HG03280 (cell line): ENCODE data around the gene EIF2B5.
"Not testable (repeated sequence)": the region's sequence is repeated elsewhere in the genome, so short reads cannot be mapped to it uniquely, and the experiment has no call there.

Experiments
- ATAC-seq: cut with Tn5 transposase; IDR thresholded peaks from one replicate; pipeline ENCODE4 v1.9.1; 2021; ENCODE audit warnings: mild to moderate bottlenecking, moderate library complexity; ENCODE audit not compliant: unreplicated experiment

The EIF2B5 gene

DNA sequence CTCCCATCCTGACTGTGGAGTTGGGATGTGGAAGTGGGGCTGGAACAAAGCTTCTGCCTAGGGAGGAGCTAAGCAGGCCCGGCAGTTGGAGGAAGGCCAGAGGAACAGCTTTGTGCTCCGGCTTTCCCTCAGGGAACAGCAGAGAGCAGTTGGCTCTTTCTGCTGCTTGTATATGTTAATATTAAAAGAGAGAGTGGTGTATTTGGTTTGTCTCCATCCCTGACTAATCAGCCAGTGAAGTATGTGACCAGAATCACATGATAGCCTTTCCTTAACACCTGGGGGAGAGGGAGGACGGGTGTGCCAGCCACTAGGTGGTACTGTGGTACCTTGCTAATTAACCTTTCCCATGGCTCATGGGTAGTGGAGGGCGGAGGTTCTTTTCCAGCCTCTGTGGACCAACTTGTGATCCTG is 10.0 kb downstream of the EIF2B5 start:
- no peak for ATAC-seq

DNA sequence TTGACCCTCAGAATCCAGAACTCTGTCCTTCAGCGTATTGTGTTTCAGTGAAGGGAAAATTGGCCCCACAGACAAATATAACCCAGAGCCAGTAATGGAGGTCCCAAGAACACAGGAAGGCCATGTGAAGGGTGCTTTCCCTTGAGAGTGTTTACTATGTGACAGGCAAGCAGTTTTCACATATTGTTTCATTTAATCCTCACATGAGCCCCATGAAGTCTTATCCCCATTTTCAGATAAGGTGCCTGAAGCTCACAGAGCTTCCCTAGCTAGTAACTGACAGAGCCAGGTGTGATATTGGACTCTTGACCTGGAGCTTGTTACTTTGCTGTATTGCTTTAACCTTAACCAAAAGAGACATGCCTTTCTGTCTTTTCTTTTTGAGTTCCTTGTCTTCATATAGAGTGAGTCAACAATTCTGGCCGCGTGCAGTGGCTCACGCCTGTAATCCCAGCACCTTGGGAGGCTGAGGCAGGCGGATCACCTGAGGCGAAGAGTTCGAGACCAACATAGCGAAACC is 10.7 kb downstream of the EIF2B5 start:
- ATAC-seq: no peak

DNA sequence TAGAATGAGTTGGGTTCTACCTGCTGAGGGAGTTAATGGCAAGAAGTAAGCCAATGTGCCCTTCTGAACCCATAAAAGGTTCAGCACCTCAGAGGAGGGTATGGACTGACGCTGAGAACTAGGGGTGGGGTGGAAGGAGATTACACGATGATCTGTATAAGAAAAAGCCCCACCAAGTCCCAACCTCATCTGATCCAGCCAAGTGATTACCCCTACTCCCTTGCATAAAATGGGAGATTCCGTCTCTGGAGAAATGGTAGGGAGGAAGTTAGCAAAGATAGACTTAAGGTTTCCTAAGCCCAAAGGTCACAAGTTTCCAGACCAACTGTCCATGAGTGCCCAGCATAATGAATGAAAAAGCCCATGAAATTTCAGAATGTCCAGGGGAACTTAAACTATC is 12.9 kb downstream of the EIF2B5 start:
- no peak for ATAC-seq

DNA sequence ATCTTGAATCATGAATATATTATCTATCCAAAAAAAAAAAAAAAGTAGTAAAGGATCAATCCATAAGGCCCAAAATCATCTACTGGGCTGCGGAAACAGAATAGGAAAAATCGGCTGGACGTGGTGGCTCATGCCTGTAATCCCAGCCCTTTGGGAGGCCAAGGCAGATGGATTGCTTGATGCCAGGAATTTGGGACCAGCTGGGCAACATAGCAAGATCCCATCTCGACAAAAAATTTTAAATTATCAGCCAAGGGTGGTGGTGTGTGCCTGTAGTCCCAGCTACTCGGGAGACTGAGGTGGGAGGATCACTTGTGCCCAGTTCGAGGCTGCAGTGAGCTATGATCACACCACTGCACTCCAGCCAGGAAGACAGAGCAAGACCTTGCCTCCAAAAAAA is 14.0 kb downstream of the EIF2B5 start:
- ATAC-seq: no peak

DNA sequence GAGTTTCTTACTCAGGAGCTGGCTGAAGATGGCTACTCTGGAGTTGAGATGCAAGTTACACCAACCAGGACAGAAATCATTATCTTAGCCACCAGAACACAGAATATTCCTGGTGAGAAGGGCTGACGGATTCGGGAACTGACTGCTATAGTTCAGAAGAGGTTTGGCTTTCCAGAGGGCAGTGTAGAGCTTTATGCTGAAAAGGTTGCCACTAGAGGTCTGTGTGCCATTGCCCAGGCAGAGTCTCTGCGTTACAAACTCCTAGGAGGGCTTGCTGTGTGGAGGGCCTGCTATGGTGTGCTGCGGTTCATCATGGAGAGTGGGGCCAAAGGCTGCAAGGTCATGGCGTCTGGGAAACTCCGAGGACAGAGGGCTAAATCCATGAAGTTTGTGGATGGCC is 14.6 kb downstream of the EIF2B5 start:
- not testable (repeated sequence) for ATAC-seq

DNA sequence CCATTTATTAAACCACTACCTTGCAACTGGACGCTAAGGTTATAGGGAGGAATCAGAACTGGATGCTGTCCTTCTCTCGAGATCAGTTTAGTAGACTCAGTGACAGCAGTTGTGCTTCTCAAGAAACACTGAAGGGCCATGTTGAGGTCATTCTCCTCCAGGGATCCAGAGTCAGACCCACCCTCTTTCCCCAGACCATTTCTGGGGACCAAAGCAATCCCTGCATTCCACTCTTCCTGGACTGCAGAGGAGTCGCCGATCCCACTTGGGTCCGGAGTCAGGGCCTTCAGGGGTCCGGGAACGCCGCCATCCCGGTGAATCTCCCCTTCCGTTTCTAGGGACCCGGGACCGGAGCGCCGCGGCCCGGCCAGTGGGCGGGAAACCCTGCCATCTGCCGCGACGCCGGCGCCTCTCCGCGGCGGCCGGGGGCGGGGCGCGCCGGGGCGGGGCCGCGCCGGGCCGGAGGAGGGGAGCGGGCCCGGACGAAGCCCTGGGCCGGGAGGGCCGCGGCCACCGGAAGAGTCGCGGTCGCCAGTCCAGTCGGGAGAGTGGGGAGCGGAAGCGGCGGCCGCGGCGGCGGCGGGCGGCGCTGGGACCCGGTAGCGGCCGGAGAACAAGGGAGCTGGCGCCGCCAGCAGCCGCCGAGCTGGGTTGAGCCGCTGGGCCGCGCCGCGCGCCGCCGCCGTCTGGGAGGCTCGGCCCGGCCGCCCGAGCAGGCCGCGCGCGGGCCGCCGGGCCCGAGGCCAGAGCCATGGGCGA is 19.9 kb downstream of the EIF2B5 start, which contains the start of gene DVL3:
TSS of gene DVL3 (plus strand) at position 493 of the 759 bp plus-strand sequence. CDS start at position 752, 259 bp downstream.
- ATAC-seq: peak; percentile 82

DNA sequence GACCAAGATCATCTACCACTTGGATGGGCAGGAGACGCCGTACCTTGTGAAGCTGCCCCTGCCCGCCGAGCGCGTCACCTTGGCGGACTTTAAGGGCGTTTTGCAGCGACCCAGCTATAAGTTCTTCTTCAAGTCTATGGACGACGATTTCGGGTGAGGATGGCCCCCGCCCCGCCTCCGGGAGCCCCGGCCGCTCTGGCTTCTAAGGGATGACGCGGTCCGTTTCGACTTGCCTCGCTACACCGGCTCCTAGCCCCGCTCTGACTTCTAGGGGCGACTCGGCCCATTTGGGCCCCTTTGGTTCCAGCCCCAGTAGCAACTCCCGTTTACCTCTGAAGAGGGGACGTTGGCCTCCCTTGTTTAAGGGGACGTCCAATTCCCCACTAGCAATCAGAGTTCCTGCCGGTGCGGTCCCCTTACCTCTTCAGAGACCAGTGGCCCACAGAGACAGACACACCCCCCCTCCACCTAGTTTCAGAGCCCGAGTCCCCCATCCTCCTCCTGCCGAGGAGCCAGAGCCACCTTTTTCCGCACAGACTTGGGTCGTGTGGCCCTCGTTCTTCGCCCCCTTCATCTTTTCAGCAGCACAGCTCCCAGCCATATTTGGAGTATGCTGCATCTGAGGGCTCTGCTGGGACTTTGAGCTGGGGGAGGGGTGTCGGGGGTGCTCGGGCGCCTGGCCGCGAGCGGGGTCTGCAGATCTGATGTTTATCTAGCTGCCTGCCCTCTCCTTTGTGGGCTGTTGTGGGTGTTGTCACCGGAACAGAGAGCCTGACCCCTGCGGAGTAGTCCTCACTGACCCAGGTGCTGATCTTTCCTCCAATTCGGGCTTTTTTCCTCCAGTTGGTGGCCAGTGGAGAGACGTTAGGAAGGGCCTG is 20.7 kb downstream of the EIF2B5 start:
- ATAC-seq: peak; percentile 33

DNA sequence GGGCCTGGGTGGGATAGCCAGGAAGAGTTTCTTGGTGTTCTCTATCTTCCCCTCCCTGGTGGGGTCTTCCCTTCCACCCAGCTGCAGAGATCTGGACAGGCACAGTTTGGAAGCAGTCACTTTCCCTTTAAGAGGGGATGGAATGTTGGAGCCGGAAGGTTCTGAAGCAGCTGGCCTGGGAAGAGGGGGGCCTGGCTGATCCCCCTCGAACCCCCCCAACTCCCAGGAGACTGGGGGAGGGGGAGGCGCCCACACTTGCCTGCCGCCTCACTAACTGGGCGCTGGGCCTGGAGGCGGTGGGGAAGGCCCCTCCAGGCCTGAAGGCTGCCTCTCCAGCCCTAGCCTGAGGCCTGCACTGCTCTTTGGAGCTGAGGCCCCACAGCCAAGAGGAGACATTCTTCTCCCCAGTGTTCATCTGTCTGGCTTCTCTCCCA is 21.4 kb downstream of the EIF2B5 start:
- no peak for ATAC-seq

DNA sequence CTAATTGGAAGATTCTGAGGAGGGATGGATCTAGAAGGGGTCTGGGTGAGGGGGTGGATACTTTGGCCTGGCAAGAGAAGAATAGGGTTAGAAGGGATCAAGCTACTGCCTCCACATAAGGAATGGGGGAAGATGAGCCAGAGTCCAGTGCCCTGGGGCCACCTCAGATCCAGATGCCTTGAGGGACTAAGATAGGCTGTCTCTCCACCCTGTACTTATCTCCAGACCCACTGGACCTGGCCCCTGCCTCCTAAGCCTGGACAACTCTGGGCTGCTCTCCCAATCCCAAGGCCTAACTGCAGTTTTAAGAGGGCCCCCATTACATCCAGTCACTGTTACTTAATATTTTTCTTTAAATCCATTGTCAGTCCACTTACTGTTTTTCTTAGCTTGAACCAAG is 22.0 kb downstream of the EIF2B5 start:
- no peak for ATAC-seq

DNA sequence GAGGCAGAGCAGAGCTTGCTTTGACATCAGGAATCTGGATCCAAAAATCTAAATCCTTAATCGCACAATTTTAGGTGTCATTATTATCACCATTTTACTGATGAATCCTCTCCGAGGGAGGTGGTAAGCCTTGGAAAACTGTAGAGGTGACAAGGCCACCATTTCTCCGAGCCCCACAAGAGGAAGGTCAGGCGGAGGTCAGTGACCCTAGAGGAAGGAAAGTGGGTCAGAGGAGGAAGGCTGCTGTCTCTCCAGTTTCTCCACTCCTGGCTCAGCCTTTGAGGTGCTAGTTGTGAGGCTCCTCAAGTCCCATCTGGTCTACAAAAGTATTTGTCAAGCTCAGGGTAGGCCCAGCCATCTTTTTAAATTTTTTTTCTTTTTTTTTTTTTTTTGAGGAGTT is 23.2 kb downstream of the EIF2B5 start:
- ATAC-seq: no peak

DNA sequence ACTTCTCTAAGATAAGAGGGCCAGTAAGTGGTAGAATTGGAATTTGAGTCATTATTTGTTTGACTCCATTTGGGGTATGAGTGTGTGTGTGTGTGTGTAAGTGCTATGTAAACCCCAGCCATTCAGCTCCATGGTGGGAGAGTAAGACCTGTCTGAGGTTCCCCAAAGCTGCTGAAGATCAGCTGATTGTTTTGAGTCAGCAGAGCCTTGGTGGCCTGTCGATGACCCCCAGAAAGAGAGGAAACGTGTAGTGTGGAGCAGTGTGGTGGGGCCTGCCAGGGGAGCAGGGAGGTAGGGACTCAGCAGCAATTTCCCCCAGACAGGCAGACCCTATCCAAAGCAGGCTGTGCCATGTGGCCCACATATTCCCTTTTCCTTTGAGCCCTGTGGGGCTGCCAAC is 25.3 kb downstream of the EIF2B5 start:
- ATAC-seq: no peak

DNA sequence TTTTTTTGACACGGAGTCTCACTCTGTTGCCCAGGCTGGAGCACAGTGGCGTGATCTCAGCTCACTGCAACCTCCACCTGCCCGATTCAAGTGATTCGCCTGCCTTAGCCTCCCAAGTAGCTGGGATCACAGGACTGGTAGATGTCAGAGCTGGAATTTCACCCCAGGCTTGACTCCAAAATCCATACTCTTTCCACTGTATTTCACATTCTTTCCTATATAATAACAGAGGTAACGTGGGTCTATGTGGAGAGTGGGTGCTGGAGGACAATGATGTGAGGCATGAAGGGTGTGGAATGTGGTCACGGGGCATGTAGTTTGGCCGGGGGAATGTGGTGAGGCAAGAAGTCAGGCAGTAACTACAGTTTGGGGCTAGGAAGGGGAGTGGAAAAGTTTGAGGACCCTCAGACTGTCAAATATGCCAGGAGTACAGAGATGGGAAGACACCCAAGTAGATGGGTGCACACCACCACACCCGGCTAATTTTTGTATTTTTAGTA is 27.5 kb downstream of the EIF2B5 start:
- ATAC-seq: not testable (repeated sequence)

DNA sequence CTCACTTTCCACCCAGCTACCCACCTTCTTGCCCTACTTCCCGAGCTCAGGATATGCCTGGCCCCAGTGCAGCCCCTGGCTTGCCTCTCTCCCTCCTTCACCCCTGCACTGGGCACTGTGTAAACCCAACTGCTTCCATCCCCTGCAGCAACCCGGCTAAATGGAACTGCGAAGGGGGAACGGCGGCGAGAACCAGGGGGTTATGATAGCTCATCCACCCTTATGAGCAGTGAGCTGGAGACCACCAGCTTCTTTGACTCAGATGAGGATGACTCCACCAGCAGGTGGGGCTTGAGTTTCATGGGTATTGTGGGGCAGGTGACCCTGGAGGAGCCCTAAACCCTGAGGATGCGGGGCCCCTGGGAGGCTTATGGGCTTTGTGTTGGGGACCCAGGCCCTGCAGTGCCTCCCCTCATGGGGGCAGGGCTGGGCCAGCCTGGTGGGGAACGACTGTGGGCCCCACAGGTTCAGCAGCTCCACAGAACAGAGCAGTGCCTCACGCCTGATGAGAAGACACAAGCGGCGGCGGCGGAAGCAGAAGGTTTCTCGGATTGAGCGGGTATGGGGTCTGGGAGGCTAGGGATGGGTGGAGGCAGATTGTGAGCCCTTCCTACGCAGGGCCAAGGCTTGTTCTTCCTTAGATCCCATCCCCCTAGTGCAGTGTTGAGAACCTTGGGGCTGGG is 29.6 kb downstream of the EIF2B5 start:
- ATAC-seq: no peak

DNA sequence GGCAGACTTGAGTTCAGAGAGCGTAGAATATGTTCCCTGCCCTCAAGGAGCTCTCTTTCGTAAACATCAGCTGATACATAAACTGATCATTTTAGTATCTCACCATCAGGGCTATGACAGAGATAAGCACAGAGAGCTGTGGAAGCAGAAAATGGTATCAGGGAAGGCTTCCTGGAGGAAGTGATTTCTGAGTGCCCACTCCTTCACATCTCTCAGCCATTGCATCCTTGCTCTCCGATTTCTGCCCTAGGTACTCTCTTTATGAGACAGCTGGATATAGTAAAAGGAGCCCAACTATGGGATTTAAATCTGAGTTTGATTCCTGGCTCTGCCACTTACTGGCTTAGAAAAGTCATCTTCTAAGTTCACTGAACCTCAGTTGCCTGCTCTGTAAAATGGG is 30.4 kb downstream of the EIF2B5 start:
- ATAC-seq: no peak

DNA sequence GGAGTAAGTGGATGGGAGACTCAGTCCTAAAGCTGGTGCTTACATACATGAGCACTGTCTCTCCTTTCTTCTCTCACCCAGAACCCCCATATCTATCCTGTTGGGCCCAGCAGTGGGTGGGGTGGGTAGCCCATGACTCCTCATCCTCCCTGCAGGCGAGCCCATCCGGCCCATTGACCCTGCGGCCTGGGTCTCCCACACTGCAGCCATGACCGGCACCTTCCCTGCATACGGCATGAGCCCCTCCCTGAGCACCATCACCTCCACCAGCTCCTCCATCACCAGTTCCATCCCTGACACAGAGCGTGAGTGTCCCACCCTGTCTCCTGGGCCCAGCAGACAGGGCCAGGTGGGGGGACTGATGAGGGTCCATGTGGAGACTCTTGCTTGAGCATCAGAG is 31.5 kb downstream of the EIF2B5 start:
- no peak for ATAC-seq

DNA sequence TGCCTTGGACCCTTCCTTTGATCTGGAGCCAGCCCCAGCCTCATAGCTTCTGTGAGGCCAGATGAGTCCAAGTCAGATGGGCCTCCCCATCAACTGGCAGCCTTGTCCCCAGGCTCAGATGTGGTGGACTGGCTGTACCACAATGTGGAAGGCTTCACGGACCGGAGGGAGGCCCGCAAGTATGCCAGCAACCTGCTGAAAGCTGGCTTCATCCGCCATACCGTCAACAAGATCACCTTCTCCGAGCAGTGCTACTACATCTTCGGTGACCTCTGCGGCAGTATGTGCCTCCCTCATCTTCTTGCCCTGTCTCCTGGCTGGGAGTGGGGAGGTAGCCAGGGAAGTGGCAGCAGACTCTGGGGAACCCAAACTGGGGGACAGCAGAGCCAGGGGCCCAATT is 32.6 kb downstream of the EIF2B5 start:
- no peak for ATAC-seq

DNA sequence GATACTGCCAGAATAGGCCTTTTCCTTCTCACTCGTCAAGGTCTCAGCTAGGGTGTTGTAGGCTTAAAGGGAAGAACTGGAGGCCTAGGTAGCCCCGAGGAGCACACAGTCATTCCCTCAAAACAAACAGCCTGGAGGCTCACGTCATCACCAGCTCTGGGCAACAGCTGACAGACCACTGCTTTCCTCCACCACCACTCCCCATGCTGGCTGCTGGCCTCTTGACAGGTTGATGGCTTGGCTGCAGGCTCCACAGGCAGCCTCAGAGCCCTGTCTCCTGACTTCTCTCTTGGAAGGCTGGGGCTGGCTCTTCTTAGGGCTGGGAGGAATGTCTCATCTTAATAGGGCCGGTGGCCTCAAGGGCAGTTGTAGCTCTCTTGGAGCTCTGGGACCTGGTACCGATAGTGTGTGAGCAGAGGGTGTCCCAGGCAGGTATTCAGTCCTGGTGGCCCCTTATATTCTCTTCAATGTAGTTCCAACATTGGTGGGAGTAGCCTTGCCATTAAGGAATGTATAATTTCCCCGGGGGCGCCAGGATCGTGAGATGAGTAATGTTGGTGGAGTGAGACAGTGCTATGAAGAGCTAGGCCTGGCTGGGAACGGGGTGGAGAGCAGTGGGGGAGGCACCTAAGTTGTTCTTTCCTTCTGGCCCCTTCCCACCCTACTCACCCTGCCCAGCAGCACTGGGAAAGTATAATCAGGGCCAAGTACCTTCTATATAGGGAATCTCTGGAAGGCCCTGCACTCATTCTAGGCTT is 33.4 kb downstream of the EIF2B5 start:
- no peak for ATAC-seq

DNA sequence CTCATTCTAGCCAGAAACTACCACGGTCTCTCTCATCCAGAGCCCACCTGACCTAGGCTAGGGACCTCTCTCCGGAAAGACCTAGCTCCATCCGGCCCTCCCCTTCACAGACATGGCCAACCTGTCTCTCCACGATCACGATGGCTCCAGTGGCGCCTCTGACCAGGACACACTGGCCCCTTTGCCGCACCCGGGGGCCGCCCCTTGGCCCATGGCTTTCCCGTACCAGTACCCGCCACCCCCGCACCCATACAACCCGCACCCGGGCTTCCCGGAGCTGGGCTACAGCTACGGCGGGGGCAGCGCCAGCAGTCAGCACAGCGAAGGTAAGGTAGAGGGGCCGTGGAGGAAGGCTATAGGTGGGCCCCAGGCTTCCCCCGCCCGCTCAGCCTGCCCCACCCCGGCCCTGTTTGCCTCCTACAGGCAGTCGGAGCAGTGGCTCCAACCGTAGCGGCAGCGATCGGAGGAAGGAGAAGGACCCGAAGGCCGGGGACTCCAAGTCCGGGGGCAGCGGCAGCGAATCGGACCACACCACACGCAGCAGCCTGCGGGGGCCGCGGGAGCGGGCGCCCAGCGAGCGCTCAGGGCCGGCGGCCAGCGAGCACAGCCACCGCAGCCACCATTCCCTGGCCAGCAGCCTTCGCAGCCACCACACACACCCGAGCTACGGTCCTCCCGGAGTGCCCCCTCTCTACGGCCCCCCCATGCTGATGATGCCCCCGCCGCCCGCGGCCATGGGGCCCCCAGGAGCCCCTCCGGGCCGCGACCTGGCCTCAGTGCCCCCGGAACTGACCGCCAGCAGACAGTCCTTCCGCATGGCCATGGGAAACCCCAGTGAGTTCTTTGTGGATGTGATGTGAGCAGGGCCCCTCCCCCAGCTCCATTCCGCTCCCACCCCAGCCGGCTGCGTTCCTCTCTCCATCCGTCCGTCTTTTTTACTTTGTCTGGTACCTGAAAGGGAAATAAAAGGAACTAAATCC is 35.0 kb downstream of the EIF2B5 start:
- ATAC-seq: no peak

DNA sequence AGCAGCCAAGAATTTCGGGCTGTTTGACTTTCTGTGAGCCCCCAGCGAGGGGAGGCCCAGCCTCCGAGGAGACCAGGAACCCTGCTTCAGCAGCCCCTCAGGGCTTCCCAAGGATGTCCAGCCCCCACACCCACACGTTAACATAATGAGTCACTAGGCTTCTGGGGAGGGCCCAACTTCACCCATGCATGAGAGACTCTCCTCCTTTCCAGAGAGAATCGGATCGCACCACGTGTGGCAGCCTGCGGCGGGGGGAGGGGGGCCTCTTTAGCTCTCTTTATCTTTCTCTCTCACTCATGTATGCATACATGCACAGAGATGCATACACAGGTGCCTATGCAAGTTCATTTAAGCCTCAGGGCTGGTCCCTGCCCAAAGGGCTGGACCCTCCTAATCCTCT is 36.4 kb downstream of the EIF2B5 start:
- no peak for ATAC-seq
